A549 (cell line): ENCODE results near the gene SERP1.

Source experiments
- CEBPB ChIP-seq, 2 experiments: fragments of >200 bp in 1 of 2; sonication (Bioruptor Twin) in 1 of 2; formaldehyde crosslinking in 1 of 2; IDR thresholded peaks; 2 replicates each; pipeline ENCODE4 v1.6.1; 2012 to 2016
- CHD2 ChIP-seq: fragments of 150-350 bp; IDR thresholded peaks from 2 replicates; pipeline ENCODE4 v1.6.1; 2014; ENCODE audit warnings: low read length; ENCODE audit not compliant: partially characterized antibody
- EP300 ChIP-seq, 2 experiments: fragments of >200 bp; sonication (Bioruptor Twin); formaldehyde crosslinking; IDR thresholded peaks; 2 replicates in 1 of 2; 3 replicates in 1 of 2; pipeline ENCODE4 v1.6.1; 2016 to 2017
- HOXA7 ChIP-seq: fragments of 250-450 bp; sonication (Bioruptor Pico); IDR thresholded peaks from 2 replicates; pipeline ENCODE4 v1.5.0; 2020; ENCODE audit warnings: mild to moderate bottlenecking, moderate library complexity
- JUN ChIP-seq, 2 experiments: fragments of >200 bp; sonication (Bioruptor Twin); formaldehyde crosslinking; IDR thresholded peaks; 2 replicates in 1 of 2; 3 replicates in 1 of 2; pipeline ENCODE4 v1.6.1; 2016 to 2017
- MYC ChIP-seq: IDR thresholded peaks from 2 replicates; pipeline ENCODE4 v1.6.1; 2012; ENCODE audit warnings: mild to moderate bottlenecking, inconsistent platforms, low read length, improper control_type of control experiment, borderline replicate concordance
- POLR2A ChIP-seq: IDR thresholded peaks from 2 replicates; pipeline ENCODE4 v1.6.1; 2012; ENCODE audit warnings: mild to moderate bottlenecking, low read length
- RAD21 ChIP-seq, 2 experiments: fragments of >200 bp in 1 of 2; sonication (Bioruptor Twin) in 1 of 2; formaldehyde crosslinking in 1 of 2; IDR thresholded peaks in 1 of 2; conservative IDR thresholded peaks in 1 of 2; 2 replicates in 1 of 2; 3 replicates in 1 of 2; pipeline ENCODE4 v1.6.1; 2012 to 2018; ENCODE audit warnings: inconsistent platforms in 1 of 2
- ZFP36 ChIP-seq: fragments of 450-650 bp; IDR thresholded peaks from 2 replicates; pipeline ENCODE4 v1.6.1; 2014; ENCODE audit warnings: borderline replicate concordance; ENCODE audit not compliant: partially characterized antibody
- TF ChIP-seq, protein P1 (sequence below): fragments of >200 bp; sonication (Bioruptor Twin); formaldehyde crosslinking; IDR thresholded peaks from 3 replicates; pipeline ENCODE4 v1.5.1; 2016
- TF ChIP-seq, protein P2 (sequence below): IDR thresholded peaks from 2 replicates; pipeline ENCODE4 v1.6.1; 2012
- TF ChIP-seq, protein P3 (sequence below): fragments of 150-350 bp; IDR thresholded peaks from 2 replicates; pipeline ENCODE4 v1.6.1; 2014; ENCODE audit warnings: low read depth, mild to moderate bottlenecking, low read length

DNA sequence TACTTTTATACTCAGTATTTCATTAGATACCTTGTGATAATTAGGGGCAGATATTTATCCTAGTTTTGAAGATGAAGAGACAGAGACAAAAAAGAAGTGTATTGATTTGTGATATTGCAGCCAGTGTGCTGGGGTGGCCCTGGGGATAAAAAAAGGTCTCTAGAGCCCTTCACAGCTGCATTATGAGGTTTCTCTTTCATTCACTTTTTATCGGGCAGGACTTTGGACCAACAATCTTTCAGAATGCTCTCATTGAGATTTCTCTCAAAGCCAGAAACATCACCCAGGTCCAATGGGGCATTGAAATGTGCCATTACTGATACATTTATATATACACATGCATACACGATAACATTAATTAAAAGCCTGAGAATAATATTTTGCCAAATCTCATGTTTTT lies 36.3 kb upstream of the SERP1 start:
- TF ChIP-seq CHD2 (no peak), HOXA7 (CRISPR knock-in tag) (no peak), POLR2A (no peak), RAD21 (conservative IDR thresholded peaks at IDR 0.05 in 1 of 2, IDR thresholded peaks at IDR 0.05 in 1 of 2) (no peak), JUN (IDR thresholded peaks at IDR 0.05) (no peak), CEBPB (IDR thresholded peaks at IDR 0.05) (no peak), ZFP36 (no peak), MYC (no peak), EP300 (IDR thresholded peaks at IDR 0.05) (no peak)
- TF ChIP-seq, protein P1, sequence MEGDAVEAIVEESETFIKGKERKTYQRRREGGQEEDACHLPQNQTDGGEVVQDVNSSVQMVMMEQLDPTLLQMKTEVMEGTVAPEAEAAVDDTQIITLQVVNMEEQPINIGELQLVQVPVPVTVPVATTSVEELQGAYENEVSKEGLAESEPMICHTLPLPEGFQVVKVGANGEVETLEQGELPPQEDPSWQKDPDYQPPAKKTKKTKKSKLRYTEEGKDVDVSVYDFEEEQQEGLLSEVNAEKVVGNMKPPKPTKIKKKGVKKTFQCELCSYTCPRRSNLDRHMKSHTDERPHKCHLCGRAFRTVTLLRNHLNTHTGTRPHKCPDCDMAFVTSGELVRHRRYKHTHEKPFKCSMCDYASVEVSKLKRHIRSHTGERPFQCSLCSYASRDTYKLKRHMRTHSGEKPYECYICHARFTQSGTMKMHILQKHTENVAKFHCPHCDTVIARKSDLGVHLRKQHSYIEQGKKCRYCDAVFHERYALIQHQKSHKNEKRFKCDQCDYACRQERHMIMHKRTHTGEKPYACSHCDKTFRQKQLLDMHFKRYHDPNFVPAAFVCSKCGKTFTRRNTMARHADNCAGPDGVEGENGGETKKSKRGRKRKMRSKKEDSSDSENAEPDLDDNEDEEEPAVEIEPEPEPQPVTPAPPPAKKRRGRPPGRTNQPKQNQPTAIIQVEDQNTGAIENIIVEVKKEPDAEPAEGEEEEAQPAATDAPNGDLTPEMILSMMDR: no peak
- TF ChIP-seq, protein P2, sequence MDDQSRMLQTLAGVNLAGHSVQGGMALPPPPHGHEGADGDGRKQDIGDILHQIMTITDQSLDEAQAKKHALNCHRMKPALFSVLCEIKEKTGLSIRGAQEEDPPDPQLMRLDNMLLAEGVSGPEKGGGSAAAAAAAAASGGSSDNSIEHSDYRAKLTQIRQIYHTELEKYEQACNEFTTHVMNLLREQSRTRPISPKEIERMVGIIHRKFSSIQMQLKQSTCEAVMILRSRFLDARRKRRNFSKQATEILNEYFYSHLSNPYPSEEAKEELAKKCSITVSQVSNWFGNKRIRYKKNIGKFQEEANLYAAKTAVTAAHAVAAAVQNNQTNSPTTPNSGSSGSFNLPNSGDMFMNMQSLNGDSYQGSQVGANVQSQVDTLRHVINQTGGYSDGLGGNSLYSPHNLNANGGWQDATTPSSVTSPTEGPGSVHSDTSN: no peak
- TF ChIP-seq, protein P3, sequence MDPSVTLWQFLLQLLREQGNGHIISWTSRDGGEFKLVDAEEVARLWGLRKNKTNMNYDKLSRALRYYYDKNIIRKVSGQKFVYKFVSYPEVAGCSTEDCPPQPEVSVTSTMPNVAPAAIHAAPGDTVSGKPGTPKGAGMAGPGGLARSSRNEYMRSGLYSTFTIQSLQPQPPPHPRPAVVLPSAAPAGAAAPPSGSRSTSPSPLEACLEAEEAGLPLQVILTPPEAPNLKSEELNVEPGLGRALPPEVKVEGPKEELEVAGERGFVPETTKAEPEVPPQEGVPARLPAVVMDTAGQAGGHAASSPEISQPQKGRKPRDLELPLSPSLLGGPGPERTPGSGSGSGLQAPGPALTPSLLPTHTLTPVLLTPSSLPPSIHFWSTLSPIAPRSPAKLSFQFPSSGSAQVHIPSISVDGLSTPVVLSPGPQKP: no peak
